Type B pancreatic cell (in vitro differentiated cells): ENCODE results near the gene FAM50A. TPM values are rescaled to one million over a fixed set of nuclear protein-coding genes. Genes with fewer than 3 reads are reported as not detected.

ENCODE experiments used
- DNase-seq: peaks from one replicate; pipeline ENCODE4 v3.0.0; 2021; ENCODE audit warnings: mixed read lengths; ENCODE audit not compliant: unreplicated experiment; ENCODE audit errors: extremely low spot score
- H3K27ac Mint-ChIP-seq: 2 replicates; pipeline ENCODE4 v1.8.0; 2021; ENCODE audit warnings: mild to moderate bottlenecking, mixed read lengths
- H3K27me3 Mint-ChIP-seq: 2 replicates; pipeline ENCODE4 v1.8.0; 2021; ENCODE audit warnings: mixed read lengths
- H3K36me3 Mint-ChIP-seq: 2 replicates; pipeline ENCODE4 v1.8.0; 2021; ENCODE audit warnings: mixed read lengths
- H3K4me1 Mint-ChIP-seq: one replicate; pipeline ENCODE4 v1.8.0; 2021; ENCODE audit warnings: mixed read lengths; ENCODE audit not compliant: unreplicated experiment
- H3K4me3 Mint-ChIP-seq: 2 replicates; pipeline ENCODE4 v1.8.0; 2021; ENCODE audit warnings: mild to moderate bottlenecking, mixed read lengths
- H3K9me3 Mint-ChIP-seq: 2 replicates; pipeline ENCODE4 v1.8.0; 2021; ENCODE audit warnings: mixed read lengths
- CTCF ChIP-seq: fragments of 200-600 bp; sonication (generic); conservative IDR thresholded peaks from 2 replicates; pipeline ENCODE4 v1.5.0; 2021; ENCODE audit warnings: antibody characterized with exemption, mild to moderate bottlenecking
- total RNA-seq: library from RNA; stranded (reverse); gene quantifications from 2 replicates; pipeline ENCODE4 v1.2.1, GENCODE V29; 2021; ENCODE audit warnings: low replicate concordance

Gene FAM50A
- total RNA-seq, 1 donor from 2014 or later = 59.2 TPM

DNA sequence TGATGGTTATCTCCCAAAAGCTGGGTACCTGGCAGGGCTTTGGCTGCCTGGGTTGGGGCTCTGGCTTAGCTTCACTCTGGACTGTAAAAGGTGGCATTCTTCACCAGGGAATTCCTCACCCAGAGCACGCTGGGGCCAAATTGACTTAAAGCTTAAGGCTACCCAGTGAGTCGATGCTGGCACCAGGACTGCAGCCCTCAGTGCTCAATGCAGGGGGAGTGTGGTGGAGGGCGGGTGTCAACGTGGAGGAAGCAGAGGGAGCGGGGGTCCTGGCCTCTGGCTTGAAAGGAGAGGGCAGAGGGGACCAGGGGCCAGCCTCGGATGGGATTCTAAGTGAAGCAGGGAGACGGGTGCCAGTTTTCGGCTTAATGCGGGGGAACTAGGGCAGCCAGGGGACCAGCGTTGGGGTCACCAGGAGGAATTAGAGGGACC lies 446 bp upstream of the FAM50A start:
- H3K4me3 Mint-ChIP-seq = peak overlapping the region; percentile 83
- H3K27me3 Mint-ChIP-seq = no peaks in the 10 kb centered on the region
- no peak for TF ChIP-seq CTCF
- no peaks in the 10 kb centered on the region for H3K36me3 Mint-ChIP-seq
- H3K9me3 Mint-ChIP-seq = no peaks in the 10 kb centered on the region
- no peak for DNase-seq
- no peaks in the 10 kb centered on the region for H3K4me1 Mint-ChIP-seq
- peak overlapping the region; percentile 75 for H3K27ac Mint-ChIP-seq

GRCh38 chrX:154444755-154445246 lies 860 bp downstream of the FAM50A start:
- no peaks in the 10 kb centered on the region for H3K4me1 Mint-ChIP-seq
- H3K27me3 Mint-ChIP-seq = no peaks in the 10 kb centered on the region
- H3K4me3 Mint-ChIP-seq = no peak overlapping the region
- no peaks in the 10 kb centered on the region for H3K9me3 Mint-ChIP-seq
- H3K27ac Mint-ChIP-seq = no peak overlapping the region
- no peaks in the 10 kb centered on the region for H3K36me3 Mint-ChIP-seq
- no peak for TF ChIP-seq CTCF
- no peak for DNase-seq

- Mint-ChIP-seq H3K36me3 (no peaks in the 10 kb centered on the region), H3K9me3 (no peaks in the 10 kb centered on the region), H3K27ac (no peak overlapping the region), H3K27me3 (no peaks in the 10 kb centered on the region), H3K4me3 (peak overlapping the region; percentile 60), H3K4me1 (no peaks in the 10 kb centered on the region)
- TF ChIP-seq CTCF = no peak
- no peak for DNase-seq
These were observed 1.8 kb downstream of the FAM50A start for GRCh38 chrX:154445776-154446175.

DNA sequence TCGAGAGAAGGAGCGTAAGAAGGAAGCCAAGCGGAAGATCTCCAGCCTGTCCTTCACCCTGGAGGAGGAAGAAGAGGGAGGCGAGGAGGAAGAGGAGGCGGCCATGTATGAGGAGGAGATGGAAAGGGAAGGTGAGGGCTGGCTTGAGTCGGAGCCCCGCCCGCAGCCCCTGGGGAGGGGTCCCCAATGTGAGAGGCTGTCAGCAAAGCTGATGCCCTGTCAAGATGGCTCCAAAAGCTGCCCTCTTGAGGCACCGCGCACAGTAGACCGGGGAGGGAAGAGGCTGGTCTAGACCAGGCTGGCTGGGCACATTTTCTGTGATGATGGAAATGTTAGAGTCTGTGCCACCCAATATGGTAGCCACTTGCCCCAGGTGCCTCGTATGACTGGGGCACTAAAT lies 2.5 kb downstream of the FAM50A start:
- no peak overlapping the region for H3K4me3 Mint-ChIP-seq
- no peak for TF ChIP-seq CTCF
- no peak for DNase-seq
- H3K4me1 Mint-ChIP-seq = no peaks in the 10 kb centered on the region
- no peak overlapping the region for H3K27ac Mint-ChIP-seq
- H3K9me3 Mint-ChIP-seq = no peaks in the 10 kb centered on the region
- H3K27me3 Mint-ChIP-seq = no peaks in the 10 kb centered on the region
- no peaks in the 10 kb centered on the region for H3K36me3 Mint-ChIP-seq

GRCh38 chrX:154448484-154448883 lies 4.5 kb downstream of the FAM50A start:
- H3K4me1 Mint-ChIP-seq = no peaks in the 10 kb centered on the region
- TF ChIP-seq CTCF = no peak
- H3K4me3 Mint-ChIP-seq = no peak overlapping the region
- H3K27ac Mint-ChIP-seq = no peak overlapping the region
- no peak for DNase-seq
- H3K36me3 Mint-ChIP-seq = no peaks in the 10 kb centered on the region
- H3K27me3 Mint-ChIP-seq = no peaks in the 10 kb centered on the region
- no peaks in the 10 kb centered on the region for H3K9me3 Mint-ChIP-seq

GRCh38 chrX:154449618-154450017 lies 5.7 kb downstream of the FAM50A start:
- H3K27me3 Mint-ChIP-seq = no peaks in the 10 kb centered on the region
- no peak overlapping the region for H3K27ac Mint-ChIP-seq
- H3K4me1 Mint-ChIP-seq = no peaks in the 10 kb centered on the region
- no peak overlapping the region for H3K4me3 Mint-ChIP-seq
- H3K36me3 Mint-ChIP-seq = no peaks in the 10 kb centered on the region
- TF ChIP-seq CTCF = no peak
- DNase-seq = no peak
- H3K9me3 Mint-ChIP-seq = peaks cover 2% of the 10 kb centered on the region
